GM19035 (cell line): ENCODE measurements around the gene DOC2B.
"Not testable (repeated sequence)": the region's sequence is repeated elsewhere in the genome, so short reads cannot be mapped to it uniquely, and the experiment has no call there.

Source experiments
- ATAC-seq: cut with Tn5 transposase; IDR thresholded peaks from one replicate; pipeline ENCODE4 v1.9.1; 2021; ENCODE audit not compliant: unreplicated experiment

Gene DOC2B

DNA sequence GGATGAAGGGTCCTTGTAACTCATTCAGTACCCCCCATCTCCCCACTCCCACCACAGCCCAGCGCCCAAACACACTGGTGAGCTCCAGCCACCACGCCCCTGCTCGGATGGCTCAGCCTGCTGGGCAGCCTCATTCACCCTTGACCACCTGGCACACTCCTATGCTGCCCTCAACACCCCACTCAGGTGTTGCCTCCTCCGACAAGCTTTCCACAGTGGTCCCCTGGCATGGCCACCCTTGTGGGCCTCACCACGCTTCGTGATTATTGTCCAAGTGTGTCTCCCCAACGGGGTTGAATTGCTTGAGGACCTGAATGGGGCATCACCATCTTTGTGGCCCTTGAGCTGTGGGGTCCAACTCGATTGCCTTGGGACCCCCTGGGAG is 12.0 kb upstream of the DOC2B start:
- no peak for ATAC-seq

DNA sequence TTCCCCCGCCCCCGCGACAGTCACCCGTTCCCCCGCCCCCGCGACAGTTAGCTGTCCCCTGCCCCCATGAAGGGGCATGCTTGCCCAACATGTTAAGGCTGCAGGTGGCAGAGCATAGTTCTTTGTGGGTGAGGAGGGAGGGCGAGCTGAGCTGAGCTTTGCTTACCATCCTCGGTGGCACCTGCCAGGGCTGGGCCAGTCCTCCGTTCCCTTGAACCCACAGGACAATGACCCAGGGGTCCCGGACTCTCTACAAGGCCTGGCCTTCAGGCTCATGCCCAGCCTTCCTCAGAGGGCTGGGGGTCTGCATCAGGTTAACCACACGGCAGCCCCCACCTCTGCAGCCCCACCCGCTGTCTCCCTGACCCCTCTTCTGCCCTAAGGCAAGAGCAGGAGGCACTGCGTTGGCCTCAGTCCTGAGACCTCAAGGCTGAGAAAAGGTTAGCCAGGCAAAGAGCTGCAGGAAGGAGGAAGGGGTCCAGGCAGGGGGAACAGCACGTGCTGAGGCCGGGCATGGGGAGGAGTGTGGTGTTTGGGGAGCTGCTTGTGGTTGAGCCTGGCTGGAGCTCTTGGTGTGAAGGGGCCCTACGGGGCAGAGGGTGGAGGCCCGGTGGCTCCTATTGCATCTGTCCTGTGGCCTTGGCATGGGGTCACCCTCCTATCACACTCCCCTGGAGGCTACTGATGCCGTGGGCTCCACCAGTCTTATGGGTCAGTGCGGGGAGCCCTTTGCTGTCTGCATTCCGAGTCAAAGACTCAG is 11.4 kb upstream of the DOC2B start:
- no peak for ATAC-seq

GRCh38 chr17:189444-189843 is 8.0 kb upstream of the DOC2B start:
- ATAC-seq, result no peak

DNA sequence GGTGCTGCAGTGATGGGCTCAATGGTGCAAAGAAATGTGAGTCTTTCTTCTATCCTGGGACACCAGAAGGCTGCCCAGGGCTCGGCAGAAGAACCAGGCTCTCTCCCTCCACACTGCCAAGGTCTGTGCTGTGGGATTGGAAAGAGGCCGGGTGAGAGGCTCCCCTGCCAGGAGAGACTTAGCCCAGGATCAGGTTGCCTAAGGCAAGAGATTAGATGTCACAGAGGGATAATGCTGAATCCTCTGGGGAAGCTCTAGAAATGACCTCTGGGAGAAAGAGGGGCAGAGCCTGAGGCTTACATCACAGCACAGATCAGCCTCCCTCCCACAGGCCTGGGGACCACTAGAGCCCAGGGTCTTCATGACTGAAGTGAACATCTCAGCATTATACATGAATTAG is 5.7 kb upstream of the DOC2B start:
- no peak for ATAC-seq

- ATAC-seq, result no peak
Measured at GRCh38 chr17:185445-186138, 4.1 kb upstream of the DOC2B start.

DNA sequence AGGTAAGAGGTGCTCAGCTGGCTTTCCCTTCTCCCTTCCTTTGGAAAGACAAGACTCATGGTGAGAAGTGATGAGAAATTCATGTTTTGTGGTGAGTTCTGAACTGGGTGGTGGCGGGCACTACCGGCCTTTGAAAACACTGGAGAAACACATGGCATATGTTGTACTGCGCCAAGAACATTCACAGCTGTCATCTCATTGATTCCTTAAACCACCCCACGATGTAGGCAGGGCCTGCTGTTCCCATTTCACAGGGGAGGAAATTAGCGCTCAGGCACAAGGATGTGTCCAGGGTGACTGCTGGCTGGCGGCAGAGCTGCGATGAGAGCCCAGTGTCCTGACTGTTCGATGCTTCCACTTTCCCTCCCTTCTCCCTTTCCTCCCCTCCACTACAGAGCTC is 1.6 kb upstream of the DOC2B start:
- no peak for ATAC-seq

- no peak for ATAC-seq
Measured at GRCh38 chr17:182050-182751, 751 bp upstream of the DOC2B start.

DNA sequence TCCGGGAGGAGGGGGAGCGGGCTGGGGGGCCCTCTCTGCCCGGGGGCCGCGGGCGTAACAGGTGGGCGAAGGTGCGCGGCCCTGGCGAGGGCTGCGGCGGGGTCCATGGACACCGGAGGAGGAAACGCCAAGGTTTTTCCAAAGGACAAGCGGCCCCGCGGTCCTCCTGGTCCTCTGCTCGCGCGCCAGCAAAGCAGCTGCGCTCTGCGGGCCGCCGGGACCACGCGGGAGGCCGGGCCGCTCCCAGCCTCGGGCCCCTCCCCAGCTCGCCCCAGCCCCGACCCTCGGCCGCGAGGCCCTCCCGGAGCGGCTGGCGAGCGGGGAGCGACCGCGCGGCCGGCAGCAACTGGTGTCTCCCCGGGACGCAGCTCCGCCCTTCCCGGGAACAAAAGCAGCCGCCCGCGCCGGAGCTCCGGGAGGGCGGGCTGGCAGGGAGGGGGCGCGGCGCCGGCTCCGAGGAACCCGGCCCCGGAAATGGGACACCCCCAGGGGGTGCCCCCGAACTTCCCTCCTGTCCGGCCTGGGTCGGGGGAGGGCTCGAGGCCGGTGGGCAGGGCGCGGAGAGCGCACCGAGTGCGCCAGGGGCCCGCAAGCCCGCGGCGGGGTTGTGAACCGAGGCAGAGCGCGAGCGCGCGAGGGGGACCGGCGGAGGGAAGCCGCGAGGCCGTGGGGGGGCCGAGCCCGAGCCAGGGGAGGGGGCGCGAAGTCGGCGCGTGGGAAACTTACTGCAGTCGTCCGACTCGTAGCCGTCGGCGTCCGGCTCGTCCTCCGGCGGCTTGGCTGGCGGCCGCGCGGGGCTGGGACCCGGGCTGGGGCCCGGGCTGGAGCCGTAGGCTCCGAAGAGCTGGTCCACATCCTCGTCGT is 837 bp downstream of the DOC2B start:
- no peak for ATAC-seq

GRCh38 chr17:179781-180380 is 1.6 kb downstream of the DOC2B start:
- ATAC-seq, result no peak

DNA sequence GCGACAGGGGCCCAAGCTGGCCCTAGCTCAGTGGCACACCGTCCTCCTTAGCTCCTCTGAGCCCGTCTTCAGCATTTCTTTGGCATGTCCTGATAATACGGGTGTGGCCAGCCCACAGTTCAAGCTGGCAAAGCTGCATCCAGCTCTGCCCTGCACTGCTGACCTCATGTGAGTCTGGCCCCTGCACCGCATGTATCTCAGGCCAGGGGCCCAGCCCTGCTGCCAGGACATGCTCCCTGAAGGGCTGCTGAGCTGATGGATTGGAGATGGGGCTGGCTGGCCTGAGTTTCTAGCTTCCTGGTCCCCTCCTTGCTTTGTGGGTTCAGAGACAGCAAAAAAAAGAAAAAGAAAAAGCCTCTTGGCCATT is 2.4 kb downstream of the DOC2B start:
- no peak for ATAC-seq

DNA sequence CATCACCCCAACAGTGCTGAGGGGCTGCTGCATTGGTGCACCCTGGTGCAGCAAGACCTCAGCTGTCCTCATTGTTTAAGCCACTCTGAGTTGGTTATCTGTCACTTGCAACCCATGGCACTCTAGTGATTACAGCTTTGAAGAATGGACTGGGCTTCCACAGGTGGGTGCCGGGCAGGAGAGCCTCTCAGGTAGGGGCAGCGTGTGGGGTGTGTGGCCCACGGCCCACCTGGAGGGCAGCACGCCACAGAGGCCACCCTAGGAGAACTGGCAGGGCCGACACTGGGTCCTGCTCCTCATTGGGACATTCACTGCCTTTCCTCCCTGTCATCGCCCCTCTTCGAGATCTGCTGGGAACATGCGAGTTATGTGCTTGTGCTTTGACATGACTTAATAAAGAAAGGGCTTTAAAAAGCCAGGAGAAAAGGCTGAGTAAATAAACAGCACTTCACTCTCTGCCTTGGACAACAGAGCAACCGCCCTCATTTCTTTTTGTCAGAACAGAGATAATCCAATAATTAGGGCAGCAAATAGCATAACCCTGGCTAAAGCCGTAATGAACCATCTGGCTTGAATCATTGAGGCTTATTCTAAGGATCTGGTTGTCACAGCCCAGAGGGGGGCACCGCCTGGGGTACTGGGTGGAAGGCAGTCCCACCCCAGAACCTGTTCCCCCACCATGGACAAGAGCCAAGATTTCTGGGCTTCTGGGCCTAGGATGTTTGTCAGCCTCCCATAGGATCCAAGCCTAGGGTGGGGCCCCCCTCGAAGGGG is 3.0 kb downstream of the DOC2B start:
- ATAC-seq, result no peak

DNA sequence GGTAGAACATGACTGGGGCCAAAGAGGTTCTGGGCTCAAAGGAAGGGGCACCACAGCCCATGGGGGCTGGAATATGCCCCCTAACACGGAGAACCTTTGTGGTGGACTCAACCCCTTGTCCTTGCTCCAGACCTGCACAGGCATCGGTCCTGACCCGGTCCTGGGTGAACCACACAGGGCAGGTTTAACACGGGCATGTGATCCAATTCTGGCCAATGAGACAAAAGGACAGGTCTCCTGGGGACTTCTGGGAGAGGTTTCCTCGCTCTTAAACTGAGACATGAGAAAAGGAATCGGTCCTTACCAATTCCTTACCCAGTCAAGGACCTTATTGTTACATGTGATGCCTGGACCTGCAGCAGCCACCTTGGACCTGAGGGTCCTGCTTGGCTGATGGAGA is 3.7 kb downstream of the DOC2B start:
- ATAC-seq, result no peak

GRCh38 chr17:177155-177554 is 4.3 kb downstream of the DOC2B start:
- ATAC-seq, result no peak

DNA sequence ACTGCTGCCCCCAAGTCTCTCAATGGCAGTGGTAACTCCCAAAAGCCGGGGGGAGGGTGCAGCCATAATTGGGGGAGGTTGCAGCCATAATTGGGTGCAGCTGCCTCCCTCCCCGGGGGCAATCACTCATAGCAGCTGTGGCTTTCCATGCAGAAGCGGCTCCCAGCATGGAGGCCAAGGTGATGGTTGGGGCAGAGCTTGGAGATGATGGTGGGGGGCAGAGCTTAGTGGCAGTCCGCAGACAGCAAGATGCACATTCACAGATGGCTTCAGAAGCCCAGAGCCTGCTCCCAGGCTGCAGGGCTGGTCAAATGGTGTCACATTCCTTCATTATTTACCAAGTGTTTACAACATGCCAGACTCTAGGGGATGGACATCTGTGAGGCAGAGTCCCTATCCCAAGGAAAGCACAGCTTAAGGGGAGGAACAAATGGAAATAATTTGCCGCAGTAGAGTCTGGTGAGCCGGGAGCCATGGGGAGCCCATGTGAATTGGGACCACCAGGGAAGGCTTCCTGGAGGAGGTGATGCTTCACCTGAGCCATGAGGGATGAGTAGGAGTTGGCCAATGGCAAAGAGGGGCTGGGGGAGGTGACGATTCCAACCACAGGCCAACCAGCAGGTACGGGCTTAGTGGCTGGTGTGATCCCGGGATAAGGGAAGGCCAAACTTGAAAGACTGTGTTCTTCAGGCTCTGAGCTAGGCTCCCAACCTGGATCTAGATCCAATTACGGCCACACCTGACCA is 8.1 kb downstream of the DOC2B start:
- ATAC-seq, result no peak

DNA sequence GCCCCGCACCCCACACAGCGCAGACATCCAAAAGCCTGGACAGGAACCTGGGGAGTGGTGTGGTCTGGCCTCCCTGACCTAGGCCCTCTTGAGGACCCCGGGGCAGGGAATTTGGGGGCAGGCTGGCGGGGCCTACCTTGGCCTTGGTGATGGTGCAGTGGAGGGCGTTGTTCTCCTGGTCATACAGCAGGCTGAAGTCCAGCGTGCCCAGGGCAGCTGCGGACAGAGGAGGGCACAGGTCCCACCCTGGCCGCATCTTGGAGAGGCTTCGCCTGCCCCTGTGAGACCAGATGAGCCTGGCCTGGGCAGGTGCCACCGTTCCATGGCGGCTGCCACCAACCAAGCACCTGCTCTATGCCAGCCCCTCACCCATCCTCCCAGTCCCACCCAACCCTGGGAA is 9.0 kb downstream of the DOC2B start:
- ATAC-seq, result no peak

DNA sequence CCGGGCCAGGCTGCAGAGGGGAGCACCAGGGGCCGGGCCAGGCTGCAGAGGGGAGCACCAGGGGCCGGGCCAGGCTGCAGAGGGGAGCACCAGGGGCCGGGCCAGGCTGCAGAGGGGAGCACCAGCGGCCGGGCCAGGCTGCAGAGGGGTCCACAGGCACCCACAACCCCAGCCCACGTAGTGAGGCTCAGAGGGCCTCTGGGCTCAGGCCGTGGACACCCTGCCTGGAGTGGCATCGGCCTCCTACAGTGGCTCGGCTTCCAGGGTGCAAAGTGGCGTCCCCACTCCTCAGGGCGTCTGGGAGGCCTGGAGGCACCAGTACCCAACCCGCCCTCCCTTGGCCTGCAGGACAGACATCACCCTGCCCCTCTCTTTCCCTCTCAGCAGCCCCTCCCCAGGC is 9.6 kb downstream of the DOC2B start:
- ATAC-seq, result no peak

GRCh38 chr17:170130-170670 is 11.2 kb downstream of the DOC2B start:
- no peak for ATAC-seq

DNA sequence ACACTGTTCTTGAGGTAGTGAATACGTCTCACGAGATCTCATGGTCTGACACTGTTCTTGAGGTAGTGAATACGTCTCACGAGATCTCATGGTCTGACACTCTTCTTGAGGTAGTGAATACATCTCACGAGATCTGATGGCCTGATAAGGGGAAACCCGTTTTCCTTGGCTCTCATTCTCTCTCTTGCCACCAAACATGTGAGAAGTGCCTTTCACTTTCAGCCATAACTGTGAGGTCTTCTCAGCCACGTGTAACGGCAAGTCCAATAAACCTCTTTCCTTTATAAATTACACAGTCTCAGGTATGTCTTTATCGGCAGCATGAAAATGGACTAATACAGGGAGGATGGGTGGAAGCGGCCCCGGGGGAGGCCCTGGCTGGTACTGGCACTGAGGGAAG is 12.8 kb downstream of the DOC2B start:
- not testable (repeated sequence) for ATAC-seq

DNA sequence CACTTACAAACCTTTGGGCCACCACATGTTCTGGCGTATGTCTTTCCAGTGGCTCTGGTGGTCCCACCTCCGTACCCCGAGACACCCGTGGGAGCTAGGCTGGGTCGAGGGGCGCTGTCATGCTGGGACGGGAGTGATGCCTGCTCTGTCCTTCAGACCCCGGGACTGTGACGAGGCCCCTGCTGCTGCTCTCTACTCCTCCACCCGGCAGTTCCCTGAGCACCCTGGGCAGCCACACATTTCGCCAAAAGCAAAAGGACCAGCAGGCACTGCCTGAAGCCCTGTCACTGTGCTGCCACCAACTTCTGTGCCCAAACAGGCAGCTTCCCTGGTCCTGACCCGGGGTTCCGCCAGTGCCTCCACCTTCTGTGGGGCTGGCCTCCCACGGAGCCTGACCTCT is 15.5 kb downstream of the DOC2B start:
- ATAC-seq, result no peak
